Epidermal melanocyte (primary cell): ENCODE measurements around the gene ACAP3.

ENCODE experiments used
- DNase-seq: peaks from one replicate; pipeline ENCODE4 v3.0.0; 2011; ENCODE audit warnings: low spot score; ENCODE audit not compliant: insufficient read length

Gene ACAP3

GRCh38 chr1:1345384-1345783 lies 37.7 kb upstream of the ACAP3 start:
- DNase-seq = no peak

GRCh38 chr1:1344655-1345361 lies 37.1 kb upstream of the ACAP3 start:
- no peak for DNase-seq

- no peak for DNase-seq
These were observed 36.2 kb upstream of the ACAP3 start for GRCh38 chr1:1343811-1344421.

- DNase-seq = no peak
These were observed 34.9 kb upstream of the ACAP3 start for GRCh38 chr1:1342584-1343115.

- DNase-seq = no peak
These were observed 34.4 kb upstream of the ACAP3 start for GRCh38 chr1:1342061-1342562.

GRCh38 chr1:1341549-1342021 lies 33.9 kb upstream of the ACAP3 start:
- DNase-seq = no peak

GRCh38 chr1:1340791-1341548 lies 33.2 kb upstream of the ACAP3 start:
- DNase-seq = no peak

GRCh38 chr1:1340185-1340584 lies 32.5 kb upstream of the ACAP3 start:
- DNase-seq = no peak

GRCh38 chr1:1338278-1338677 lies 30.5 kb upstream of the ACAP3 start:
- no peak for DNase-seq

GRCh38 chr1:1337793-1338147 lies 30.0 kb upstream of the ACAP3 start:
- DNase-seq = no peak

GRCh38 chr1:1336931-1337792 lies 29.4 kb upstream of the ACAP3 start:
- no peak for DNase-seq

GRCh38 chr1:1336446-1336845 lies 28.7 kb upstream of the ACAP3 start:
- no peak for DNase-seq

GRCh38 chr1:1335792-1336248 lies 28.1 kb upstream of the ACAP3 start:
- DNase-seq = no peak

GRCh38 chr1:1335283-1335682 lies 27.6 kb upstream of the ACAP3 start:
- DNase-seq = no peak

- DNase-seq = no peak
These were observed 27.1 kb upstream of the ACAP3 start for GRCh38 chr1:1334835-1335234.

GRCh38 chr1:1333551-1334241 lies 26.0 kb upstream of the ACAP3 start:
- DNase-seq = no peak

GRCh38 chr1:1332774-1333480 lies 25.2 kb upstream of the ACAP3 start:
- no peak for DNase-seq

- DNase-seq = no peak
These were observed 24.5 kb upstream of the ACAP3 start for GRCh38 chr1:1332031-1332755.
